SK-N-MC (cell line): Measurements from ENCODE around the gene NALCN.
A peak's percentile ranks its signal among the peaks of the same experiment; 100 is the strongest.

Source experiments
- DNase-seq: peaks from one replicate; pipeline ENCODE4 v3.0.0-alpha.2; 2011; ENCODE audit warnings: low read depth, low spot score
- H3K27ac ChIP-seq: fragments of 200-600 bp; sonication (generic); 2 replicates; pipeline ENCODE4 v1.5.1; 2016; ENCODE audit warnings: mixed run types
- H3K36me3 ChIP-seq: fragments of 200-600 bp; sonication (generic); 2 replicates; pipeline ENCODE4 v1.6.1; 2017; ENCODE audit warnings: antibody characterized with exemption, low read length, mixed read lengths; ENCODE audit not compliant: insufficient read depth
- H3K4me3 ChIP-seq: fragments of 200-600 bp; sonication (generic); 2 replicates; pipeline ENCODE4 v1.5.1; 2016
- H3K9ac ChIP-seq: fragments of 200-600 bp; sonication (generic); 2 replicates; pipeline ENCODE4 v1.8.0; 2017; ENCODE audit warnings: mixed run types, mixed read lengths; ENCODE audit not compliant: insufficient read length
- H3K9me3 ChIP-seq: fragments of 200-600 bp; sonication (generic); 2 replicates; pipeline ENCODE4 v1.6.1; 2017; ENCODE audit warnings: low read depth, mild to moderate bottlenecking, antibody characterized with exemption, low read length, moderate library complexity, mixed read lengths
- EZH2 ChIP-seq: fragments of 200-600 bp; sonication (generic); IDR thresholded peaks from one replicate; pipeline ENCODE4 v1.6.1; 2017; ENCODE audit warnings: antibody characterized with exemption
- FOXP2 ChIP-seq: optimal IDR thresholded peaks from 2 replicates; pipeline ENCODE3; 2011; ENCODE audit warnings: mild to moderate bottlenecking, moderate library complexity; ENCODE audit not compliant: insufficient read depth; ENCODE audit errors: extremely low read length, control extremely low read depth
- POLR2AphosphoS5 ChIP-seq: IDR thresholded peaks from 2 replicates; pipeline ENCODE4 v1.6.1; 2012; ENCODE audit warnings: mild to moderate bottlenecking, low read depth, low read length, borderline replicate concordance

NALCN gene

DNA sequence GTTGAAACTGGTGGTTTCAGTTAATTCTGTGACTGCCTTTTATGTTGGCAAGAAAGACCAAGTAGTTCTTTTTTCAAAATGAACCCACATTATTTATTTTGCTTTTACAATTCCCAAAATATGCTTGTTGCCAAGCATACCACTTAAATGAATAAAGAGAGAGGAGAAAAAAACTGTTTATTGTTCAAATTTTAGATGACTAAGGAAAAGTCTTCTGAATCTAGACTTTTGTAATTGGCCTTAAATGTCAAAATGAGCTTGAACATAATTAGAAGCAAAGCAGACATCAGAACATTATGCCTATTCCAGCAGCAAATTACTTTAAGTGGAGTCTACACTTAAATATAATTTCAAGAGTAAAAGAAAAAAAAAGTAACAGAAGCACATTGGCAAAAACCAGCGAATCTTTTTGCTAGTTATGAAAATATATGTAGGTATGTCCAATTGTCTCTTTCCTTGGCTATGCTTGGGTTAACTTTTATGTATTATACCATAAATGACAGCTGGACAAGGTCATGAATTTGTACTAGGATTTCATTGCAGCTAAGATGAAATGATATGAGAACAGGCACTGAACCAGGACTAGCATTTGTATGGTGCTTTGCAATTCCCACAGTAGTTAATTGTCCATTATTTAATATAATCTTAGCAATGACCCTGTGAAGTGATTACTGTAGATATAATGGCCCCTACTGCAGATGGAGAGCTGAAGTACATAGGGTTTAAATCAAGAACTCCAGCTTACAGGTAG, 211.9 kb downstream of the NALCN start:
- no peak overlapping the region for H3K9ac ChIP-seq
- H3K27ac ChIP-seq, result peak overlapping the region; percentile 56
- no peak for DNase-seq
- no peaks in the 10 kb centered on the region for H3K36me3 ChIP-seq
- no peaks in the 10 kb centered on the region for H3K9me3 ChIP-seq
- no peak overlapping the region for H3K4me3 ChIP-seq
- no peak for TF ChIP-seq EZH2
- no peak for TF ChIP-seq FOXP2
- no peak for TF ChIP-seq POLR2AphosphoS5

- no peak for DNase-seq
- H3K27ac ChIP-seq, result no peak overlapping the region
- TF ChIP-seq FOXP2 (no peak), EZH2 (no peak), POLR2AphosphoS5 (no peak)
- no peaks in the 10 kb centered on the region for H3K36me3 ChIP-seq
- no peak overlapping the region for H3K9ac ChIP-seq
- H3K4me3 ChIP-seq, result no peak overlapping the region
- no peaks in the 10 kb centered on the region for H3K9me3 ChIP-seq
Measured at GRCh38 chr13:101202590-101202989, 213.7 kb downstream of the NALCN start.

GRCh38 chr13:101190976-101191375, 225.3 kb downstream of the NALCN start:
- Histone ChIP-seq H3K27ac (no peak overlapping the region), H3K4me3 (no peak overlapping the region), H3K9me3 (no peaks in the 10 kb centered on the region), H3K36me3 (no peaks in the 10 kb centered on the region), H3K9ac (no peak overlapping the region)
- TF ChIP-seq EZH2 (no peak), POLR2AphosphoS5 (no peak), FOXP2 (no peak)
- no peak for DNase-seq

- Histone ChIP-seq H3K36me3 (no peaks in the 10 kb centered on the region), H3K9me3 (no peaks in the 10 kb centered on the region), H3K4me3 (no peak overlapping the region), H3K27ac (no peak overlapping the region), H3K9ac (no peak overlapping the region)
- DNase-seq, result no peak
- TF ChIP-seq POLR2AphosphoS5 (no peak), FOXP2 (no peak), EZH2 (no peak)
Measured at GRCh38 chr13:101190337-101190736, 226.0 kb downstream of the NALCN start.

DNA sequence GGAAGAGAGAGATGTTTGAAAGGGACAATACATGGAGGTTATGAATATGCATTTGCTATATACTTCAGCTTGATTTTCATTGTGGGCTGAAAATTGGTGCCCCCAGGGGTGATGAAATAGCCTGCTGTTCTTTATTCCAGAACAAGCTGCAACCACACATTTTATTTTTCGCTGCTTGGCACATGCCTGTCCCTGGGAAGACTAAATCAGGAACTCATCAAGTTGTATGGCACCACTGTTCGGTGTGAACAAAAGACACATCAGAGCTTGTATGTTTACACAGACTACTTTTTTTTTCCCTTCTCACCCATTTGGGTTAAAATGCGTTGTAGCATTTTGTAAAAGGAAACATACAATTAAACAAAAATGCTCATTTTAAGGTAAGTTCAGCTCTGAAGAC, 230.7 kb downstream of the NALCN start:
- H3K9me3 ChIP-seq, result no peaks in the 10 kb centered on the region
- no peak overlapping the region for H3K27ac ChIP-seq
- H3K4me3 ChIP-seq, result no peak overlapping the region
- TF ChIP-seq POLR2AphosphoS5 (no peak), EZH2 (no peak), FOXP2 (no peak)
- DNase-seq, result no peak
- no peak overlapping the region for H3K9ac ChIP-seq
- H3K36me3 ChIP-seq, result no peaks in the 10 kb centered on the region

- Histone ChIP-seq H3K4me3 (no peak overlapping the region), H3K36me3 (no peaks in the 10 kb centered on the region), H3K9ac (no peak overlapping the region), H3K27ac (no peak overlapping the region), H3K9me3 (no peaks in the 10 kb centered on the region)
- no peak for DNase-seq
- TF ChIP-seq POLR2AphosphoS5 (no peak), FOXP2 (no peak), EZH2 (no peak)
Measured at GRCh38 chr13:101181076-101181685, 235.1 kb downstream of the NALCN start.

GRCh38 chr13:101179021-101179420, 237.3 kb downstream of the NALCN start:
- no peak overlapping the region for H3K4me3 ChIP-seq
- DNase-seq, result no peak
- H3K27ac ChIP-seq, result no peak overlapping the region
- H3K9me3 ChIP-seq, result no peaks in the 10 kb centered on the region
- no peak for TF ChIP-seq FOXP2
- TF ChIP-seq POLR2AphosphoS5, result no peak
- TF ChIP-seq EZH2, result no peak
- H3K36me3 ChIP-seq, result no peaks in the 10 kb centered on the region
- H3K9ac ChIP-seq, result no peak overlapping the region

DNA sequence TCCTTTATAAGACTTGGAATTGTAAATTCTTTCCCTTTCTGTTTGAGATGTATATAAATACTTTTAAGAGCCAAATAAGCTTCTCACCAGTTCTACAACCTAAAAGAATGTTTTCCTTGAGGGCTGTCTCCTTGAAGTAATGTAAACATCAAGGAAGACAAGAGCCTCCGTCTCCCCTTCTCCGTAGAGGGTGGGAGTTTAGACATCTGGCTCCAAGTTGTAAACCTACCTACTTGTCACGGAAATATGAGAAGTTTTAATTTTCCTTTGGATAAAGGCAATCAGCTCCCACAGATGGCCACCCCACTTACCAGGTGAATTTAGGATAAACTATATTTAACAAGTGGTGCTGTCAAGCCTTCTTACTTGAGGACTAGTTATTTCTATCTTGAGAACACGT, 237.9 kb downstream of the NALCN start:
- TF ChIP-seq POLR2AphosphoS5 (no peak), EZH2 (no peak), FOXP2 (no peak)
- Histone ChIP-seq H3K4me3 (no peak overlapping the region), H3K36me3 (no peaks in the 10 kb centered on the region), H3K9me3 (no peaks in the 10 kb centered on the region), H3K27ac (no peak overlapping the region), H3K9ac (no peak overlapping the region)
- no peak for DNase-seq
